Mucosa of stomach (tissue), 1 donor: Measurements from ENCODE around the gene PIK3R5.
"Not testable (repeated sequence)": the region's sequence is repeated elsewhere in the genome, so short reads cannot be mapped to it uniquely, and the experiment has no call there.

ENCODE experiments used
- H3K27me3 ChIP-seq: one replicate; pipeline ENCODE4 v1.7.0; 2013; ENCODE audit warnings: mild to moderate bottlenecking, low read length; ENCODE audit not compliant: control insufficient read depth, insufficient read depth
- H3K36me3 ChIP-seq: one replicate; pipeline ENCODE4 v1.7.0; 2013; ENCODE audit warnings: low read length; ENCODE audit not compliant: control insufficient read depth, insufficient read depth
- H3K4me1 ChIP-seq: one replicate; pipeline ENCODE4 v1.7.0; 2013; ENCODE audit warnings: mild to moderate bottlenecking, low read length; ENCODE audit not compliant: control insufficient read depth, insufficient read depth
- H3K4me3 ChIP-seq: one replicate; pipeline ENCODE4 v1.7.0; 2013; ENCODE audit warnings: low read length
- H3K9ac ChIP-seq: one replicate; pipeline ENCODE4 v1.7.0; 2013; ENCODE audit warnings: mild to moderate bottlenecking, low read length, moderate library complexity
- H3K9me3 ChIP-seq: one replicate; pipeline ENCODE4 v1.7.0; 2013; ENCODE audit warnings: mild to moderate bottlenecking, low read length, moderate library complexity; ENCODE audit not compliant: control insufficient read depth
- donor health status: Pancreatic carcinoma.

The PIK3R5 gene

DNA sequence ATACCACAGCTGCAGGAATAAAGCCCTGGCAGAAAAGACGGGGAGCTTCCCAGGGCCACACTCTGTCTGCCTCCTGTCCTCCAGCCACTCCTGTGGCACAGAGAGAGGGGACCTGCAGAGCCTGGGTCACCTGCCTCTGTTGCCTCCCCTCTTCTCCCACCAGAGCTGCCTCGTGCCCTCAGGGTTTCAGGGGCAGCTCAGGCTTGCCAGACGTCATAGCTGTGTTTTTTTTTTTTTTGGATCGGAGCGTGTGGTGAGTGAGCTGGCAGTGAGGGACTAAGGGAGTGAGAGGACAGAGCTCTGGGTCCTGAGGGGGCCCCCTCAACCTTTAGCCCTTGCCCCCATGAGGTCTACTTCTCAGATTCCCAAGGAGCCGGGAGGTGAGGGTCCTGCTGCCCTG lies 100.1 kb downstream of the PIK3R5 start:
- H3K9ac ChIP-seq = no peak overlapping the region
- peaks cover 4% of the 10 kb centered on the region for H3K27me3 ChIP-seq
- no peak overlapping the region for H3K4me3 ChIP-seq
- no peaks in the 10 kb centered on the region for H3K4me1 ChIP-seq
- no peaks in the 10 kb centered on the region for H3K9me3 ChIP-seq
- no peaks in the 10 kb centered on the region for H3K36me3 ChIP-seq

DNA sequence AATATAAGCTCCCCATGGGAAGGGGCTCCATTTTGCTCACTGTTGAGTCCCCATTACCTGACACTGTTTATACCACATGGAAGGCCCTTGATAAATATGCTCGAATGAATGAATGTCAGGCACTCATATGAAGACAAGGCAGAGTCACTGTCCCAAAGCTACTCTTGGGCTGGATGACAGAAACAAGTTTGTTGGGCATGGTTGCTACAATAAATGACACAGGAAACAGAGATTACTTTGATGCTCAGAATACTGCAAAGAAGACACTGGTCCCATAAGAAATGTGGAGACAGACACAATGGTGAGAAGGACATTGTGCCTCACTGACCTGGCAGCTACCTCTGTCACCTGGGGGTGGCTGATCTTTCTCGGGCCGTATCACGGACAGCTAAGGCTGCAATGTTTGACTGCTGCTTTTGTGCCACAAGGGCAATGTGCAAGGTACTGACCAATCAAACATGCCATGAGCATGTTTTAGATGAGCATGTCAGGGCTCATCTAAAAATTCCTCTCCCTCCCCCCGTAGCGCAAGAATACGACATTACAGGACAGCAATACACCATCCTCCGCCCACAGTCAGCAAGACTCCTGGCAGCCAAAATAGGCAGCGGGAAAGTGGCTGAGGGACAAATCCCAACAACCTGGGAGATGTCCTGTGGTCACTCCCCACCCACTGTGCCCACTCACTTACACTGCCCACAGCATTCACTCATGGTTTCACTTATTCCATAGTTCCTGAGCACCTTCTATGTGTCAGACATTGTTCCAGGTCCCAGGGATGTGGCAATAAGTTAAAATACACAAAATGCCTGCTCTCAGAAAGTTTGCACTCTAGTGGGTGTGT lies 103.1 kb downstream of the PIK3R5 start:
- Histone ChIP-seq H3K9me3 (no peaks in the 10 kb centered on the region), H3K4me1 (no peaks in the 10 kb centered on the region), H3K27me3 (peaks cover 4% of the 10 kb centered on the region), H3K4me3 (no peak overlapping the region), H3K9ac (no peak overlapping the region), H3K36me3 (no peaks in the 10 kb centered on the region)

DNA sequence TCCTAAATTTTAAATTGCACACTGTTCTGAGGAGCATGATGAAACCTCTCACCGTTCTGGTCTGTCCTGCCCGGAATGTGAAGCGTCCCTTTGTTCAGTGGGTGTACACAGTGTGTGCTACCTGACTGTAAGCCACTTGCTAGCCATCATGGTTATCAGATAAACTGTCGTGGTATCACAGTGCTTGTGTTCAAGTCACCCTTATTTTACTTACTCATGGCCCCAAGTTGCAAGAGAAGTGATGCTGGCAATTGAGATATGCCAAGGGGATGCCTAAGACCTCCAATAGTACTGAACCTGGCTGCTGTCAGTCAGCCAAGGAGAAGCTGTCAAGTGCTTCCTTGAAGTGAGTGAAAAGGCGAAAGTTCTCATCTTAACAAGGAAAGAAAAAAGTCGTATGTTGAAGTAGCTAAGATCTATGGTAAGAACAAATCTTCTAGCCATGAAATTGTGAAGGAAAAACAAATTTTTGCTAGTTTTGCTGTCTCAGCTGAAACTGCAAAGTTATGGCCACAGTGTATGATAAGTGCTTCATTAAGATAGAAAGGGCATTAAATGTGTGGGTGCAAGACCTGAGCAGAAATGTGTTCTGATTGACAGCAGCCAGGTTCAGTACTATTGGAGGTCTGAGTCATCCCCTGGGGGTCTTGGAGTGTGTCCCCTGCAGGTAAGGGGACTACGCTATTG lies 103.9 kb downstream of the PIK3R5 start:
- no peak overlapping the region for H3K9ac ChIP-seq
- peaks cover 4% of the 10 kb centered on the region for H3K27me3 ChIP-seq
- no peak overlapping the region for H3K4me3 ChIP-seq
- no peaks in the 10 kb centered on the region for H3K36me3 ChIP-seq
- H3K4me1 ChIP-seq = no peaks in the 10 kb centered on the region
- H3K9me3 ChIP-seq = no peaks in the 10 kb centered on the region

DNA sequence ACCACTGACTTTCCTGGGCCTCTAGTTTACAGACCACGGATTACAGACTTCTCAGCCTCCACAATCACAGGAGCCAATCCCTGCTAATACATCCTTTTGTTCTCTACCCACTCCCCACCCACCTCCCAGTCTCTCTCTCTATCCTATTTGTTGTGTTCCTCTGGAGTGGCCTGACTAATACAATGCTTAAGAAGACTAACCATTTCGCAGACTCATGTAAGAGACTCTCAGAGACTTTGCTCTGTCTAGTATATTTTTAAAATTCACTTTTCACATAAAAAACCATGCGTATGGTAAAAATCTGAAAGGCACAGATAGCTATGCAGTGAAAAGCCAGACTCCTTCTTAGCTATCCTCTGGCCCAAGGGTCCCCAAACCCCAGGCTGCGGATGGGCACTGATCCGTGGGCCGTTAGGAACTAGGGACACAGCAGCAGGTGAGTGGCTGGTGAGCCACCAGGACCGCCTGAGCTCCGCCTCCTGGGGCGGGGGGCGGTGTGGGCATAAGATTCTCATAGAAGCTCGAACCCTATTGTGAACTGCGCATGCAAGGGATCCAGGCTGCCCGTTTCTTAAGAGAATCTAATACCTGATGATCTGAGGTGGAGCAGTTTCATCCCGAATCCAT lies 105.6 kb downstream of the PIK3R5 start:
- Histone ChIP-seq H3K9ac (no peak overlapping the region), H3K36me3 (no peaks in the 10 kb centered on the region), H3K4me1 (no peaks in the 10 kb centered on the region), H3K4me3 (no peak overlapping the region), H3K9me3 (no peaks in the 10 kb centered on the region), H3K27me3 (no peaks in the 10 kb centered on the region)

DNA sequence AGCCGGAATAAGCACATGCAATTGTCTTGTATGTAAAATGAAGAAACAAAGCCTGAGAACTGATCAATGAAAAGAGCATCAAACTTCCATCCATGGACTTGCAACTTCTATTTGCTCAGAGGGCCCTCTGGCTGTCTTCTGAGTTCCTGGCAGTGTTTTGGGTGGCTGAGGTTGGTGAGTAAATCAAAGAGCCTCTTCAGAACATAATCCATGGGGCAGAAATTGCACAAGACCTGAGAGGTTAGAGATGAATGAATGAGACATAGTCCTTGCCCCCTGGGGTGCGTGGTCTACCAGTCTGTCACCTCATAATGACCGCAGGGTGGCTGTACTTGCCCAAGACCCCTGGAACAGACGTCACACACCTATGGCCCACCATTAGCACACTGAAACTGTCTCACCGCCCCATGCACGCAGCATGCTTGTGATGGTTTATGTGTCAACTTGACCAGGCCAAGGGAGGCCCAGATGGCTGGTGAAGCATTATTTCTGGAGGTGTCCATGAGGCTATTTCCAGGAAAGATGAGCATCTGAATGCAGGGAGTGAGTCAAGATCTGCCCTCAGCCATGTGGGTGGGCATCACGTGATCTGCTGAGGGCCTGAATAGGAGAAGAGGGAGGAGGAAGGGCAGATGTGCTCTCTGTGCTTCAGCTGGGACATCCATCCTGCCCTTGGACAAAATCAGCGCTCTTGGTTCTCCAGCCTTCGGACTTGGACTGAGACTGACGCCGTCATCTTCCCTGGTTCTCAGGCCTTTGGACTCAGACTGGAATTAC lies 106.3 kb downstream of the PIK3R5 start:
- H3K27me3 ChIP-seq = no peaks in the 10 kb centered on the region
- no peaks in the 10 kb centered on the region for H3K36me3 ChIP-seq
- H3K9ac ChIP-seq = no peak overlapping the region
- no peak overlapping the region for H3K4me3 ChIP-seq
- no peaks in the 10 kb centered on the region for H3K9me3 ChIP-seq
- H3K4me1 ChIP-seq = no peaks in the 10 kb centered on the region

DNA sequence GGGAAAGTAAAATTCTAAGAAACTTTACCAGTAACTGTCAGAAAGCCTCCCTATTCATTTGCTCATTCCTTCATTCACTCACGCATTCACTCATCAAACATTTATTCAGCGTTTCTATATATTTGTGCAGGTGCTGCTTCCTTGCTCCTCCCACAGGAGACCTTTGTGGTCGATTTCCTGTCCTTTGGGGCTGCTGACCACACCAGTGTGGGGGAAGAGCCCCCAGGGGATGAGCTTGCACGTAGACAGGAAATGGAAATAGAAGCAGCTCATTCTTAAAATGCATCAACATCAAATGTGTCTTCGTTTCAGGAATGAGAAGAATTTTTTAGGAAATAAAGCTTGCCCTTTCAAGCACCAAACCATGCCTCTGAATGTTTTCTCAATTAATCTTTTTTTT lies 107.6 kb downstream of the PIK3R5 start:
- Histone ChIP-seq H3K36me3 (no peaks in the 10 kb centered on the region), H3K9ac (no peak overlapping the region), H3K27me3 (no peaks in the 10 kb centered on the region), H3K9me3 (no peaks in the 10 kb centered on the region), H3K4me3 (no peak overlapping the region), H3K4me1 (no peaks in the 10 kb centered on the region)

DNA sequence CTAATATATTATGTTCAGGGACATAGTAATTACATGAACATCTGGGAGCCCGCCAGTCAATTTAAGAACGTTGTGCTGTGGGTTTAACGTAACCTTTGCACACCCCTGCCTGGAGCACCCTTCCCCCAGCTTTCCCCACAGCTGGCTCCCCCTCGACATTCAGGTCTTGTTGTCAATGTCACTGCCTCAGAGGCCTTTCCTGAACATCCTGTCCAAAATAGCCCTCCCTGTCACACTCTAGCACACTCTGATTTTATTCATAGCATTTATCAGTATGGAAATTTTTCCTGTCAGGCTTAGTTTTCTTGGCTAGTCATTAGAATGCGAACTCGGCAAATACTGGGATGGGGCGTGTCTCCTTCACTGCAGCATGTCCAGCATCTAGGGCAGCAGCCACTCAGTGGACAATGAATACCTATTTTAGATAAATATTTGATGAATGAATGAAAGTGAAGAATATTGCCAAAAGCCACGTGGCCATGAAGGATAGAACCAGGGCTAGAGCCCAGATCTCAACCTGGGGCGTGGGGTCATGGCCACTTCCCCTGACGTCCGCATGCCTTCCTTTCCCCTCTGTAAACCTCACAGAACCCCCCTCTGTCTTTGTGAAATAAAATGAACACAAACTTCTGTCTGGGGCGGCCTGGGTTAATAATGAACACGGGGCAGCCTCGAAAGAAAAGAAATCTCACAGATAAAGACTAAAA lies 108.5 kb downstream of the PIK3R5 start:
- Histone ChIP-seq H3K4me3 (no peak overlapping the region), H3K4me1 (no peaks in the 10 kb centered on the region), H3K9me3 (no peaks in the 10 kb centered on the region), H3K27me3 (no peaks in the 10 kb centered on the region), H3K36me3 (no peaks in the 10 kb centered on the region), H3K9ac (no peak overlapping the region)

DNA sequence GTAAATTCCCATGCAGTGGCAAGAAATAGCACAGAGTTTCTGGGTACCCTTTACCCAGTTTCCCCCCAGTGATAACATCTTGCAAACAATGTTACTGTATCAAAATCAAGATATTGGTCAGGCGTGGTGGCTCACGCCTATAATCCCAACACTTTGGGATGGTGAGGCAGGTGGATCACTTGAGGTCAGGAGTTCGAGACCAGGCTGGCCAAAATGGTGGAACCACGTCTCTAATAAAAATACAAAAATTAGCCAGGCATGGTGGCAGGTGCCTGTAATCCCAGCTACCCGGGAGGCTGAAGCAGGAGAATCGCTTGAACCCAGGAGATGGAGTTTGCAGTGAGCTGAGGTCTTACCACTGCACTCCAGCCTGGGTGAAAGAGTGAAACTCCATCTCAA lies 109.3 kb downstream of the PIK3R5 start:
- H3K9me3 ChIP-seq, H3K36me3 ChIP-seq, H3K27me3 ChIP-seq, H3K9ac ChIP-seq, H3K4me1 ChIP-seq, H3K4me3 ChIP-seq: not testable (repeated sequence)

DNA sequence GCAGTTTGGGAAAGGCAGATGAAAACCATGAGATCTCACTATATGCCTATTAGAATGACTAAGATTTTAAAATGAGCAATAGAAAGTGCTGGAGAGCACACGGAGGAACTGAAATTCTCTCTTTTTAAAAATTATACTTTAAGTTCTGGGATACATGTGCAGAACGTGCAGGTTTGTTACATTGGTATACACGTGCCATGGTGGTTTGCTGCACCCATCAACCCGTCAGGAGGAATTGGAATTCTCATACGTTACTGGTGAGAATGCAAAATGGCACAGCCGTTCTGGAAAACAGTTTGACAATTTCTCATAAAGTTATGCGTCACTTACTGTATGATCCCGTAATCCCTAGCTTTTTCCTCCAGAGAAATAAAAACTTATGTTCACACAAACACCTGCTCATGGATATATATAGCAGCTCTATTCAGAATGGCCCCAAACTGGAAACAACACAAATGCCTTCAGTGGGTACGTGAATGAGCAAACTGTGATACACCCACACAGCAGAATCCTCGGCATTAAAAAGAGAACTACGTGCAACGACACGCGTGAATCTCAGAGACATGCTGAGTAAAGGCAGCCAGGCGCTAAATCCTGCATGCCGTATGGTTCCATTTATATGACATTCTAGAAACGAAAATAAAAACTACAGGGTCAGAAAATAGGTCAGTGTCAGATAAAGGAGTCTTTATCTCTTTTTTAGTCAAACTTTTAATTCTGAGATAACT lies 109.9 kb downstream of the PIK3R5 start:
- Histone ChIP-seq H3K4me3 (no peak overlapping the region), H3K4me1 (no peaks in the 10 kb centered on the region), H3K36me3 (no peaks in the 10 kb centered on the region)

DNA sequence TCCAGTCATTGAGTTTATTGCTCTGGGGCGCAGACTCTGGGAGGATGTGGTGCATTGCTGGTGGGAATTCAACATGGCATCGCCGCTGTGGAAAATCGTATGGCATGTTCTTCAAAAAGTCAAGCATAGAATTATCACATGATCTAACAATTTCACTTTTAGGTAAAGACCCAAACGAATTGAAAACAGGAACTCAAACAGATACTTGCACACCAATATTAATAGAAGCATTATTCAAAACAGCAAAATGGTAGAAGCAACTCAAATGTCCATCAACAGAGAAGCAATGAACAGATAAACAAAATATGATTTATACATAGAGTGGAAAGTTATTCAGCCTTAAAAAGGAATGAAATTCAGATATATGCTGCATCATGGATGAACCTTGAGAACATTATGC lies 113.9 kb downstream of the PIK3R5 start:
- no peaks in the 10 kb centered on the region for H3K9me3 ChIP-seq
- H3K36me3 ChIP-seq = no peaks in the 10 kb centered on the region
- H3K4me3 ChIP-seq = no peak overlapping the region
- H3K27me3 ChIP-seq = no peaks in the 10 kb centered on the region
- H3K4me1 ChIP-seq = peaks cover 8% of the 10 kb centered on the region
- no peak overlapping the region for H3K9ac ChIP-seq

More for the DNA sequence above, 109.9 kb downstream of the PIK3R5 start:
- Histone ChIP-seq H3K27me3 (no peaks in the 10 kb centered on the region), H3K9ac (no peak overlapping the region), H3K9me3 (no peaks in the 10 kb centered on the region)
